Stimulated activated CD4-positive, alpha-beta T cell treated with anti-CD3 and anti-CD28 coated beads, Interleukin-12 subunit alpha, Interleukin-12 subunit beta, amount 100 ng/mL, for 4 hours (primary cell): ENCODE data around the gene RNU1-3.
"Not testable (repeated sequence)": the region's sequence is repeated elsewhere in the genome, so short reads cannot be mapped to it uniquely, and the experiment has no call there.

Experiments used
- DNase-seq: peaks from one replicate; pipeline ENCODE4 v3.0.0-alpha.2; 2020

Gene RNU1-3

GRCh38 chr1:16649960-16650359 lies 16.8 kb downstream of the RNU1-3 start:
- not testable (repeated sequence) for DNase-seq

DNA sequence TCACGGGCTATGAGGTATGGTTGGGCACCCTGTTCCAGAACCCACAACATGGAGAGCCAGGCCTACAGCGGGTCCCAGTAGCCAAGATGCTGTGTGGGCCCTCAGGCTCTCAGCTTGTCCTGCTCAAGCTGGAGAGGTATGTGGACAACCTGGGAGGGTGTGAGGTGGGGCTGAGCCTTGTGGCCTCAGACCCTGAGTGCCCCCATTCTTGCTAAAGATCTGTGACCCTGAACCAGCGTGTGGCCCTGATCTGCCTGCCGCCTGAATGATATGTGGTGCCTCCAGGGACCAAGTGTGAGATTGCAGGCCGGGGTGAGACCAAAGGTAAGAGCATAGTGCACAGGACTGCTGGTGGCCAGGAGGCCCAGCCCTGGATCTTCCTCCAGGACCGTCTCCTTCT lies 17.4 kb downstream of the RNU1-3 start:
- DNase-seq = not testable (repeated sequence)

DNA sequence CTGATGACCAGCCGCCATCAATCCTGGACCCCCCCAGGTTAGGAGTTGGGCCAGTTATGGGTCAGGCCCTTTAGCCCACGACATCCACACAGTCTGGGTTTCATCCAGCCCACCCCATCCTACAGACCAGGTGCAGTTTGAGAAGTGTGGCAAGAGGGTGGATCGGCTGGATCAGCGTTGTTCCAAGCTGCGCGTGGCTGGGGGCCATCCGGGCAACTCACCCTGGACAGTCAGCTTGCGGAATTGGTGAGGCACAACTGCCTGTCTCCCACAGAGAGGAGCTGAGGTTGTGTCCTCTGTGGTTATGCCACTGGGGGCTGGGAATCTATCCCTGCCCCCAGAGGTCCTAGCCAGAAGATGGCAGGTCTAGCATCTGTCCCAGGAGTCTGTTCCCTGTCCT lies 18.0 kb downstream of the RNU1-3 start:
- not testable (repeated sequence) for DNase-seq

- DNase-seq = peak; percentile 0
These were observed 18.5 kb downstream of the RNU1-3 start for GRCh38 chr1:16648250-16648649.

DNA sequence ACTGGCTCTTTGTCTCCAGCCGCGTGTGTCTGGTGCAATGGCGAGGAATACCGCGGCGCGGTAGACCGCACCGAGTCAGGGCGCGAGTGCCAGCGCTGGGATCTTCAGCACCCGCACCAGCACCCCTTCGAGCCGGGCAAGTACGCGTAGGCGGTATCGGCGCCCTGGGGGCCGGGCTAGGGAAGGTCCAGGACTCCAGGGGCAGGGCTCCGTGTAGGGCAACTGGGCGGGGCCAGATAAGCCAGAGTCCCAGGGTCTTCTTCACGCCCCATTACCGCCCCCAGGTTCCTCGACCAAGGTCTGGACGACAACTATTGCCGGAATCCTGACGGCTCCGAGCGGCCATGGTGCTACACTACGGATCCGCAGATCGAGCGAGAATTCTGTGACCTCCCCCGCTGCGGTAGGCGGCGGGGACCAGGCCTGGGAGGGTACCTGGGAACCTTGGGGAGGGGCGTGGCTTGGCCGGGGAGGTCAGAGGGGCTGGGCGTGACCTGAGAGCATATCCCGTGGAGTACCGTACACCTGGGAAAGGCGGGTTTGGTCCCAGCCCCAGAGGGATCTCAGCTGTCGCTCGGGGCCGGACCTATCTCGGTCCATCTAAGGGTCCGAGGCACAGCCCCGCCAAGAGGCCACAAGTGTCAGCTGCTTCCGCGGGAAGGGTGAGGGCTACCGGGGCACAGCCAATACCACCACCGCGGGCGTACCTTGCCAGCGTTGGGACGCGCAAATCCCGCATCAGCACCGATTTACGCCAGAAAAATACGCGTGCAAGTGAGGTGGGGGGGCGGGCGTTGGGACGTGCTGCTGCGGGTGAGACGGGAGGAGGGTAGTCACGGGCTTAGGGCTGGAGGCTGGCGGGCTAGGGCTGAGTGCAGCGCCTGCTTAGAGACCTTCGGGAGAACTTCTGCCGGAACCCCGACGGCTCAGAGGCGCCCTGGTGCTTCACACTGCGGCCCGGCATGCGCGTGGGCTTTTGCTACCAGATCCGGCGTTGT lies 19.3 kb downstream of the RNU1-3 start:
- peak; percentile 43 for DNase-seq

DNA sequence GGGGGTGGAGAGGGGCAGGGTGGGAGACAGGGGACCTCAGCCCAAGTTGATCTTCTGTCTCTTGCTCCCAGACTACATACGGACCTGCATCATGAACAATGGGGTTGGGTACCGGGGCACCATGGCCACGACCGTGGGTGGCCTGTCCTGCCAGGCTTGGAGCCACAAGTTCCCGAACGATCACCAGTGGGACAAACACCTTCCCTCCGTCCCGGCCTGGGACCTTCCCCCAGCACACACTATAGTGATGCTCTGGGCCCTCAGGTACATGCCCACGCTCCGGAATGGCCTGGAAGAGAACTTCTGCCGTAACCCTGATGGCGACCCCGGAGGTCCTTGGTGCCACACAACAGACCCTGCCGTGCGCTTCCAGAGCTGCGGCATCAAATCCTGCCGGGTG lies 20.0 kb downstream of the RNU1-3 start:
- not testable (repeated sequence) for DNase-seq

- peak; percentile 10 for DNase-seq
These were observed 20.6 kb downstream of the RNU1-3 start for GRCh38 chr1:16646061-16646664.

GRCh38 chr1:16645271-16646060 lies 21.3 kb downstream of the RNU1-3 start:
- DNase-seq = peak; percentile 16

DNA sequence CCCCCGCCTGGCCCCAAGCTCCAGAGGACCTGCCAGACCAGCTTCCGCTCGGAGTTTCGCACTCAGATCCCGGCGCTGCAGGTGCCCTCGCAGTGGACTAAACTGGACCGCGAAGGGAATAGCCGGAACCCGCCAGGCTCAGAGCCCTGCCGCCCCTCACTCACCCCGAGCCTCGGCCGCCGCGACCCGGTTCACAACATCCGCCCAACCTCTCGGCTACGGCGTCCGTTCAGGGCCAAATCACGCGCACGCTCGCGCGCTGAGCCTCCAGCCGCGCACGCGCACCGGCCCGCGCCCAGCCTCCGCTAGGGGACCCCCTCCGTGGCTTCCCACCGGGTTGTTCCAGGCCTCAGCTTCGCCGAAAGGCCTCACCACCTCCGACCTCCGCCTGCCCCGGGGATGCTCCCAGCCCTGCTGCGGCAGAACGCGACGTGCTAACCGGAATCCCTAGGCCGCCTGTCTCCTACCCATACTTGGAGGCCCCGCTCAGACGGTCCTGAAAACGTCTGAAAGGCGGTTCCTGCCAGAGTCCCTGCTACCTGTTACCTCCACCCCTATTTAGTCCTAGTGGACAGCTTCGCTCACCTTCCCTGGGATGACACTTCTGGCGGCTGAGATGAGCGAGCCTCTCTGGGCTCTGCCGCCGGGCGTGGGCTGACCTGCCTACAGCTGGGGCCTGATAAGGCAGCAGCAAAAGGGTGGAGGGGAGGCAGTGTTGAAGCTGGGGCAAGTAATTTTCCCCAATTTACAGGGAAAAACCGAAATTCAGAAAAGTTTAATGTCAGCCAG lies 22.1 kb downstream of the RNU1-3 start:
- DNase-seq = peak; percentile 100

- DNase-seq = no peak
These were observed 22.6 kb downstream of the RNU1-3 start for GRCh38 chr1:16644193-16644481.

DNA sequence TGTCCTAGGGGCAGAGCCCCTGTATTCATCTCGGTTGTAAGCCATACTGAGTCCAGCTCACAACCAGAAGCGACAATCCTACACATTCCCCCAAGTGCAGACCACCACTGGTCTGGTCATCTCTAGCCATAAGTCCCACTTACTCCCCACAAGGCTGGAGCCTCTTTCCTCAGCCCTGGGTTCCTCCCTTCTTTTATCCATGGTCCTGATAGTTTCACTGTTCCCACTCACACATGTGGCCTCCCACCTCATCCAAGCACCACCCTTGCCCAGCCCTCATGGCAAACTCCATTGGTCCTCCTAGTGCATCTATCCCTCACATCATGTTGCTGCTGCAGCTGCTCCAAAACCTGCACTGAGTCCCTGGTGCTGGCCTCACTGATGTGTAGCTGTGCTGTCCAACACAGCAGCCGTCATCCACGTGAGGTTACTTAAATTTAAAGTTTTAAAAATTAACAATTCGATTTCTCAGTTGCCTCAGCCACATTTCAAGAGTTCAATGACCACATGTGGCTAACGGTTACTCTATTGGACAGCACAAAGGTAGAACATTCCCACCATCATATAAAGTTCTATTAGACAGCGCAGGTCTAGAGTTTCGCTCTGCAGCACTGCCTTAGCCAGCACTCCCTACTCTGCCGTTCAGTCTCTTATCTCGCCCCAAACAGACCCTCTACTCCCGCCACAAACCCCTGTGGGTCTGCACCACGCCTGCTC lies 23.1 kb downstream of the RNU1-3 start:
- peak; percentile 3 for DNase-seq

GRCh38 chr1:16643001-16643411 lies 23.7 kb downstream of the RNU1-3 start:
- peak; percentile 2 for DNase-seq

DNA sequence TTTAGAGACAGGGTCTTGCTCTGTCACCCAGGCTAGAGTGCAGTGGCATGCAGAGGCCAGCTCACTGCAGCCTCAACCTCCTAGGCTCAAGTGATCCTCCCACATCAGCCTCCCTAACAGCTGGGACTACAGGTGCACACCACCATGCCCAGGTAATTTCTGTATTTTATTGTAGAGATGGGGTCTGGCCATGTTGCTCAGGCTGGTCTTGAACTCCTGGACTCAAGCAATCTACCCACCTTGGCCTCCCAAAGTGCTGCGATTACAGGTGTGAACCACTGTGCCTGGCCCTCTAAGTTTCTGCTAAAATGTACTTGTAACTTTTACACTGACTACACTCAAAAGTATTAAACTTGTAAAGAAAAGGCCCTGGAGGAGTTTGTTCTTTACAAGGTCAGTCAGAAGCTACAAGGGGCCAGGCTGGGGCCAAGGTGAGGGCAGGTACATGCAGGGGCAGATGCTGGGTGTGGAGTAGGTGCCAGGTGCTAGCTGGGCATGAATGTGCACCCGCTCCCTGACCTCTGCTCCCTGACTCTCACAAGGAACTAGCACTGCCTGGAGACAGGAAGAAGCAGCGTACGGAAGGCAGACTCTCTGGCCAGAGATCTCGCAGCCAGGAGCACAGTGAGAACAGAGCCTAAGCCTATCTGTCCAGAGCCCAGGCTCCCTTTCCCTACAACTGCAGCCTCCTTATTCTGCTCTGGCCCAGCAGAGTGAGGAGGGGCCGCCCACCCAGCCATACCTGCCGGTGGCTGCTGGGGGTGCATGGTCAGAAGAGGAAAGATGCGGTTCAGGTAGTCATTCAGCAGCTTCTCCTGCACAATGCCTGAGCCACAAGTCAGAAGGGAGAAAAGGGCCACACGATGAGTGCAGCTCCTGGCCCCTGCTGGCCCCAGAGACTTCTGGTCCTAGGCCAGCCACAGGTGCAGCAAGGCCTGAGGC lies 24.5 kb downstream of the RNU1-3 start:
- peak; percentile 2 for DNase-seq

DNA sequence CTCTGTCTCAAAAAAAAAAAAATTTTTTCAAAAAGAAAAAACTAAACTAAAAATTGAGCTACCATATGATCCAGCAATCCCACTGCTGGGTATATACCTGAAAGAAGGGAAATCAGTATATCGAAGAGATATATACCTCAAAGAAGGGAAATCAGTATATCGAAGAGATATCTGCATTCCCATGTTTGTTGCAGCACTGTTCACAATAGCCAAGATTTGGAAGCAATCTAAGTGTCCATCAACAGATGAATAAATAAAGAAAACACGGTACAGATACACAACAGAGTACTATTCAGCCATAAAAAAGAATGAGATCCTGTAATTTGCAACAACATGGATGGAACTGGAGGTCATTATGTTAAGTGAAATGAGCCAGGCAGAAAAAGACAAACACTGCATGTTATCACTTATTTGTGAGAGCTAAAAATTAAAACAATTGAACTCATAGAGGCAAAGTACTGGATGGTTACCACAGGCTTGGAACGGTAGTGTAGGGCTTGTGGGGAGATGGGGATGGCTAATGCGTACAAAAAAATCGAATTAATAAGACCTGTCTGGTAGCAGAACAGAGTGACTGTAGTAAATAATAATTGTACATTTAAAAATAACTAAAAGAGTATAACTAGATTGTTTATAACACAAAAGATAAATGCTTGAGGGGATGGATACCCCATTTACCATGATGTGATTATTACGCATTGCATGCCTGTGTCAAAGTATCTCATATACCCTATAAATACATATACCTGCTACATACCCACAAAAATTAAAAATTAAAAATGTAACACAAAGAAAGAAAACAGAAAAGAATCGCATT lies 25.4 kb downstream of the RNU1-3 start:
- DNase-seq = not testable (repeated sequence)

GRCh38 chr1:16639091-16640031 lies 27.4 kb downstream of the RNU1-3 start:
- not testable (repeated sequence) for DNase-seq

DNA sequence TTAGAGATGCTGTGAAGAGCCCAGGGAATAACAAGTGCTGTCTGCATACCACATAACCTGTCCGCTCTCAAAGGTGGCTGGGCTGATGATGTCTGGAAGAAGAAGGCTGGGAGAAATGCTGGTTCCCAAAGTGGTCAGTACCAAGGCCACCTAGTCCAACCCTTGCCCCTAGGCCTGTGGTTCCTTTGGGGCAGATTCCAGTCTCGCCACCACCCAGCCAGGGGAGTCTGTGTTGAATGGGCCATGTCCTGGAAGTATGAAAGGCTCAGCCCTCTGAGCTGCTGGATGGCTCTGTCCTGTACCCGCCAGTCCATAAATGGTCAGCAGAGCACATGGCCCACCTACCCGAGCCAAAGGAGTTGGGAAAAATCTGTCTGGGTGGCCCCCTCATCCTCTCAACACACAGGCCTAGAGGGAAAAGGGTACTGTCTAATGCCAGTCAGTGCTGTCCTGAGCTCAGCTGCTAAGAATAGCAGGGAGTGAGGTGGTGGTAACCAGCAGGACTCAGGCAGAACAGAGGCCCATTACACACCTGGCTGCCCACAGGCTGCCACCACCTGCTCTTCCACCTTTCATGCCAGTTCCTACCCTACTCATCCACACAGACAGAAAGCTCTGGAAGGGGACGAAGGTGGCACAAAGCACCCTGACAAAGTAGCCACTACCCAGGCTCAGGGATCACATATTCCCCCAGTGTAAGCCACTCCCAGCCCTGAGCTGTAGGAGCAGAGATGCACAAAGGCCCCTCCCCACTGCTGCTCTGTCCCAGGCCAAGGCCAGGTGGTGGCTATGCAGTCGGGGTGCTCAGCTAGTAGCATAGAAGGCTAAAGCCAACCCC lies 28.6 kb downstream of the RNU1-3 start:
- DNase-seq = not testable (repeated sequence)

GRCh38 chr1:16636551-16637195 lies 30.1 kb downstream of the RNU1-3 start:
- DNase-seq = not testable (repeated sequence)
